ENCODE results near the gene MARCHF3. TPM values are rescaled to one million over a fixed set of nuclear protein-coding genes. Genes with fewer than 3 reads are reported as not detected.

The MARCHF3 gene
- total RNA-seq, 1 experiment from 2014 or later, result 1.1 TPM

DNA sequence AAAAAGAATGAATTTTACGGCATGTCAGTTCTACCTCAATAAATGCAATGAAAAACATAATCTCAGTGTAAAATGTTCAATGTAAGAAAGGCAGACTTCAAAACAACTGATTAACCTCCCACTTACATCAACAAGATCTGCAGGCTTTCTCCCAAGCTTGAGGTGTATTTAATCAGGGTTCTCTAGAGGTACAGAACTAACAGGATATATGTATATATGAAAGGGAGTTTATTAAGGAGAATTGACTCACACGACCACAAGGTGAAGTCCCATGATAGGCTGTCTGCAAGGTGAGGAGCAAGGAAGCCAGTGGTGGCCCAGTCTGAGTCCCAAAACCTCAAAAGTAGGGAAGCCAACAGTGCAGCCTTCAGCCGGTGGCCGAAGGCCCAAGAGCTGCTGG, 35.9 kb downstream of the MARCHF3 start:
- H3K4me1 ChIP-seq (ENCODE audit: insufficient read depth, low read length, poor library complexity, severe bottlenecking), result no peaks in the 10 kb centered on the region
- H3K27me3 ChIP-seq (replicated peaks; ENCODE audit: insufficient read depth, low read depth, low read length, poor library complexity), result no peaks in the 10 kb centered on the region
- no peak overlapping the region for H3K27ac ChIP-seq (ENCODE audit: low read depth, low read length, poor library complexity, severe bottlenecking)
- no peaks in the 10 kb centered on the region for H3K36me3 ChIP-seq (ENCODE audit: insufficient read depth, low read length, poor library complexity, severe bottlenecking)
- no peak for TF ChIP-seq EZH2 (IDR thresholded peaks at IDR 0.05; ENCODE audit: borderline replicate concordance, low read depth, low read length, poor library complexity, severe bottlenecking)
- TF ChIP-seq, protein P1, sequence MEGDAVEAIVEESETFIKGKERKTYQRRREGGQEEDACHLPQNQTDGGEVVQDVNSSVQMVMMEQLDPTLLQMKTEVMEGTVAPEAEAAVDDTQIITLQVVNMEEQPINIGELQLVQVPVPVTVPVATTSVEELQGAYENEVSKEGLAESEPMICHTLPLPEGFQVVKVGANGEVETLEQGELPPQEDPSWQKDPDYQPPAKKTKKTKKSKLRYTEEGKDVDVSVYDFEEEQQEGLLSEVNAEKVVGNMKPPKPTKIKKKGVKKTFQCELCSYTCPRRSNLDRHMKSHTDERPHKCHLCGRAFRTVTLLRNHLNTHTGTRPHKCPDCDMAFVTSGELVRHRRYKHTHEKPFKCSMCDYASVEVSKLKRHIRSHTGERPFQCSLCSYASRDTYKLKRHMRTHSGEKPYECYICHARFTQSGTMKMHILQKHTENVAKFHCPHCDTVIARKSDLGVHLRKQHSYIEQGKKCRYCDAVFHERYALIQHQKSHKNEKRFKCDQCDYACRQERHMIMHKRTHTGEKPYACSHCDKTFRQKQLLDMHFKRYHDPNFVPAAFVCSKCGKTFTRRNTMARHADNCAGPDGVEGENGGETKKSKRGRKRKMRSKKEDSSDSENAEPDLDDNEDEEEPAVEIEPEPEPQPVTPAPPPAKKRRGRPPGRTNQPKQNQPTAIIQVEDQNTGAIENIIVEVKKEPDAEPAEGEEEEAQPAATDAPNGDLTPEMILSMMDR (conservative IDR thresholded peaks at IDR 0.05; ENCODE audit: low read depth, low read length), result no peak
- BruUV-seq (replicated peaks), result no TSS peak
- no peaks in the 10 kb centered on the region for H3K9me3 ChIP-seq (ENCODE audit: low read depth, low read length, poor library complexity, severe bottlenecking)
- no peak for DNase-seq (ENCODE audit: low spot score)
- ChIA-PET POLR2A (ENCODE audit: low non-redundant PET) (no interaction called here), CTCF (no interaction called here)
- H3K4me3 ChIP-seq (ENCODE audit: low read depth, low read length, poor library complexity, severe bottlenecking), result no peak overlapping the region
- intact Hi-C loops (cut with micrococcal nuclease; ENCODE audit: unreplicated experiment), result no loop called here

DNA sequence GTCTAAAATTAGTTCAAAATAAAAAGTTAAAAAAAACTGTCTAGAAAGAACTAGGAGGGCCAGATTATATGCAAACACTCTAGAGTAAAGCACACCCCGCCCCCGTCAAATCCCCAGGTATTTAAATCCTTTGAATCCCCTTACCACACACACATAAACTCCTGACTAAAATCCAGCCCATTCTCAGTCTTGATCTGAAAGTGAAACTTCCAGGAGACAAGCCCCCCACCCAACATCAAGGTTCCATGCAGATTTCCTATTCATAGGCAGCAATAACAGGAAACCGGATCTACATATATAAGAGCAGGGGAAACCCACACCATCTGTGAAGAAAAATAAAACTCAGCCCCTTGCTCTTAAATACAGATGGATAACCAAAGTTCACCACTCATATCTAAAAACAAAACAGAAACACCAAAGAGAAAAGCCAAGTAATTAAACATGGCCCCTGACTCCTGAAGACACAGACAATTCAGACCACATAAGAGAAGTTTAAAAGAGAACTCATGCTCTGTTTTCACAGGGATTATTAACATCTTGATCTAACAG, 42.3 kb downstream of the MARCHF3 start:
- no peak for DNase-seq (ENCODE audit: low spot score)
- CTCF ChIA-PET, result no interaction called here
- Histone ChIP-seq H3K27ac (ENCODE audit: low read depth, low read length, poor library complexity, severe bottlenecking) (no peak overlapping the region), H3K9me3 (ENCODE audit: low read depth, low read length, poor library complexity, severe bottlenecking) (no peaks in the 10 kb centered on the region), H3K4me1 (ENCODE audit: insufficient read depth, low read length, poor library complexity, severe bottlenecking) (no peaks in the 10 kb centered on the region), H3K27me3 (replicated peaks; ENCODE audit: insufficient read depth, low read depth, low read length, poor library complexity) (no peaks in the 10 kb centered on the region), H3K4me3 (ENCODE audit: low read depth, low read length, poor library complexity, severe bottlenecking) (no peak overlapping the region), H3K36me3 (ENCODE audit: insufficient read depth, low read length, poor library complexity, severe bottlenecking) (no peaks in the 10 kb centered on the region)
- TF ChIP-seq, protein P1 (conservative IDR thresholded peaks at IDR 0.05; ENCODE audit: low read depth, low read length), result no peak
- TF ChIP-seq EZH2 (IDR thresholded peaks at IDR 0.05; ENCODE audit: borderline replicate concordance, low read depth, low read length, poor library complexity, severe bottlenecking), result no peak
- intact Hi-C loops (cut with micrococcal nuclease; ENCODE audit: unreplicated experiment), result no loop called here
- no TSS peak for BruUV-seq (replicated peaks)
- POLR2A ChIA-PET (ENCODE audit: low non-redundant PET), result no interaction called here

DNA sequence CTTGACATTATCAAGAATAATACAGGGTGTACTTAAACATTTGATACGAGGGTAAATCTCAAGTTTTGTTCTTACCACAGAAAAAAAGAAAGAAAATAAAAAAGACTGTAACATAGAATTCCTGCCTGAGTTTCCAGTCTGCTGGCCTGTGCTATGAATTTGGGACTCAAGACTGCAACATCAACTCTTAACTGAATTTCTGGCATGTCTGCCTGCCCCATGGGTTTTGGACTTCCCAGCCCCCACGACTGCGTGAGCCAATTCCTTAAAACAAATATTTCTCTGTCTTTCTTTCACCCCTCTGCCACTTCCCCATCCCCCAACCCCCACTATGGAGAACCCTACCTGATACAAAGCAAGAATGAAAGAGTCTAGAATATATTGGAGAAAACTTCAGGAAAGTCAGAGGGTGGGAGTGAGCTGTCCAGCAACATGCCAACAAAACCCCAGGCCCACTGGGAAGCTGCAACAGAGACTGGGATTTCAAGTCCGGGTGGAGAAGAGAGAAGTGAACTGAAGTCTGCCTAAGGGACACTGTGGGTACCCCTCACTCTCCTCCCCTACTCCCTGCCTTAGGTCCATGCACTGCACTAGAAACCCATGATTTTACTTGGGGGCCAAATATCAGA, 43.0 kb downstream of the MARCHF3 start:
- Histone ChIP-seq H3K4me1 (ENCODE audit: insufficient read depth, low read length, poor library complexity, severe bottlenecking) (no peaks in the 10 kb centered on the region), H3K36me3 (ENCODE audit: insufficient read depth, low read length, poor library complexity, severe bottlenecking) (no peaks in the 10 kb centered on the region), H3K9me3 (ENCODE audit: low read depth, low read length, poor library complexity, severe bottlenecking) (no peaks in the 10 kb centered on the region), H3K27me3 (replicated peaks; ENCODE audit: insufficient read depth, low read depth, low read length, poor library complexity) (no peaks in the 10 kb centered on the region), H3K27ac (ENCODE audit: low read depth, low read length, poor library complexity, severe bottlenecking) (no peak overlapping the region), H3K4me3 (ENCODE audit: low read depth, low read length, poor library complexity, severe bottlenecking) (no peak overlapping the region)
- TF ChIP-seq, protein P1 (conservative IDR thresholded peaks at IDR 0.05; ENCODE audit: low read depth, low read length), result no peak
- no peak for TF ChIP-seq EZH2 (IDR thresholded peaks at IDR 0.05; ENCODE audit: borderline replicate concordance, low read depth, low read length, poor library complexity, severe bottlenecking)
- ChIA-PET POLR2A (ENCODE audit: low non-redundant PET) (no interaction called here), CTCF (no interaction called here)
- DNase-seq (ENCODE audit: low spot score), result no peak
- intact Hi-C loops (cut with micrococcal nuclease; ENCODE audit: unreplicated experiment), result no loop called here
- no TSS peak for BruUV-seq (replicated peaks)

Data from A673 (cell line).